Left forelimb (tissue), 1 donor: ENCODE results near the gene TCAIM.
"Not testable (repeated sequence)": the region's sequence is repeated elsewhere in the genome, so short reads cannot be mapped to it uniquely, and the experiment has no call there.

ENCODE experiments used
- DNase-seq: peaks from one replicate; pipeline ENCODE4 v3.0.0-alpha.2; 2018; ENCODE audit warnings: low spot score

The TCAIM gene

GRCh38 chr3:44346590-44346989 lies 8.0 kb downstream of the TCAIM start:
- not testable (repeated sequence) for DNase-seq

GRCh38 chr3:44348993-44349392 lies 10.4 kb downstream of the TCAIM start:
- no peak for DNase-seq

GRCh38 chr3:44353355-44353924 lies 14.9 kb downstream of the TCAIM start:
- no peak for DNase-seq

GRCh38 chr3:44355362-44356033 lies 16.9 kb downstream of the TCAIM start:
- no peak for DNase-seq

GRCh38 chr3:44359146-44359751 lies 20.7 kb downstream of the TCAIM start:
- no peak for DNase-seq

- no peak for DNase-seq
Measured at GRCh38 chr3:44363591-44363990, 25.0 kb downstream of the TCAIM start.

- DNase-seq: no peak
Measured at GRCh38 chr3:44365952-44366351, 27.4 kb downstream of the TCAIM start.

GRCh38 chr3:44375450-44375849 lies 36.9 kb downstream of the TCAIM start:
- no peak for DNase-seq

GRCh38 chr3:44387404-44387803 lies 48.8 kb downstream of the TCAIM start:
- no peak for DNase-seq

- DNase-seq: no peak
Measured at GRCh38 chr3:44392489-44392888, 53.9 kb downstream of the TCAIM start.

- no peak for DNase-seq
Measured at GRCh38 chr3:44395714-44396113, 57.1 kb downstream of the TCAIM start.

- no peak for DNase-seq
Measured at GRCh38 chr3:44396200-44397171, 57.9 kb downstream of the TCAIM start.

- DNase-seq: not testable (repeated sequence)
Measured at GRCh38 chr3:44398271-44398670, 59.7 kb downstream of the TCAIM start.

- no peak for DNase-seq
Measured at GRCh38 chr3:44398853-44399252, 60.3 kb downstream of the TCAIM start.

- no peak for DNase-seq
Measured at GRCh38 chr3:44400771-44401170, 62.2 kb downstream of the TCAIM start.

- DNase-seq: no peak
Measured at GRCh38 chr3:44402548-44402947, 64.0 kb downstream of the TCAIM start.

GRCh38 chr3:44409640-44410410 lies 71.3 kb downstream of the TCAIM start:
- DNase-seq: no peak

- no peak for DNase-seq
Measured at GRCh38 chr3:44411031-44411645, 72.6 kb downstream of the TCAIM start.

- DNase-seq: no peak
Measured at GRCh38 chr3:44412365-44412764, 73.8 kb downstream of the TCAIM start.

GRCh38 chr3:44414517-44415090 lies 76.0 kb downstream of the TCAIM start:
- DNase-seq: no peak

- no peak for DNase-seq
Measured at GRCh38 chr3:44415421-44415820, 76.9 kb downstream of the TCAIM start.
